Kidney epithelial cell (primary cell): ENCODE results near the gene YBEY. TPM values are rescaled to one million over a fixed set of nuclear protein-coding genes. Genes with fewer than 3 reads are reported as not detected.

Experiments
- DNase-seq: peaks from one replicate; pipeline ENCODE4 v3.0.0-alpha.2; 2010; ENCODE audit warnings: low read depth
- H3K27me3 ChIP-seq: 2 replicates; pipeline ENCODE4 v1.6.0; 2011; ENCODE audit warnings: low read length; ENCODE audit not compliant: control insufficient read depth, insufficient read depth
- H3K36me3 ChIP-seq: 2 replicates; pipeline ENCODE4 v1.5.1; 2011; ENCODE audit warnings: low read length; ENCODE audit not compliant: control insufficient read depth, insufficient read depth
- H3K4me3 ChIP-seq: 2 replicates; pipeline ENCODE4 v1.5.1; 2011; ENCODE audit warnings: low read depth, mild to moderate bottlenecking, control low read depth, low read length
- total RNA-seq: library from RNA; depleted of rRNA; stranded (reverse); fragments of >200 nt; gene quantifications from 2 replicates; pipeline ENCODE4 v1.2.3, GENCODE V29; 2015
- TF ChIP-seq, protein P1 (sequence below): IDR thresholded peaks from 2 replicates; pipeline ENCODE4 v1.5.1; 2011; ENCODE audit warnings: mild to moderate bottlenecking, moderate library complexity, low read length, control low read depth, inconsistent platforms; ENCODE audit not compliant: insufficient read depth, poor library complexity, severe bottlenecking

Gene YBEY
- total RNA-seq, 1 donor from 2014 or later = 23.7 TPM

GRCh38 chr21:46328151-46328550, 42.0 kb downstream of the YBEY start:
- no peak for DNase-seq
- TF ChIP-seq, protein P1, sequence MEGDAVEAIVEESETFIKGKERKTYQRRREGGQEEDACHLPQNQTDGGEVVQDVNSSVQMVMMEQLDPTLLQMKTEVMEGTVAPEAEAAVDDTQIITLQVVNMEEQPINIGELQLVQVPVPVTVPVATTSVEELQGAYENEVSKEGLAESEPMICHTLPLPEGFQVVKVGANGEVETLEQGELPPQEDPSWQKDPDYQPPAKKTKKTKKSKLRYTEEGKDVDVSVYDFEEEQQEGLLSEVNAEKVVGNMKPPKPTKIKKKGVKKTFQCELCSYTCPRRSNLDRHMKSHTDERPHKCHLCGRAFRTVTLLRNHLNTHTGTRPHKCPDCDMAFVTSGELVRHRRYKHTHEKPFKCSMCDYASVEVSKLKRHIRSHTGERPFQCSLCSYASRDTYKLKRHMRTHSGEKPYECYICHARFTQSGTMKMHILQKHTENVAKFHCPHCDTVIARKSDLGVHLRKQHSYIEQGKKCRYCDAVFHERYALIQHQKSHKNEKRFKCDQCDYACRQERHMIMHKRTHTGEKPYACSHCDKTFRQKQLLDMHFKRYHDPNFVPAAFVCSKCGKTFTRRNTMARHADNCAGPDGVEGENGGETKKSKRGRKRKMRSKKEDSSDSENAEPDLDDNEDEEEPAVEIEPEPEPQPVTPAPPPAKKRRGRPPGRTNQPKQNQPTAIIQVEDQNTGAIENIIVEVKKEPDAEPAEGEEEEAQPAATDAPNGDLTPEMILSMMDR = no peak
- Histone ChIP-seq H3K27me3 (no peaks in the 10 kb centered on the region), H3K36me3 (peaks cover 2% of the 10 kb centered on the region), H3K4me3 (no peak overlapping the region)

DNA sequence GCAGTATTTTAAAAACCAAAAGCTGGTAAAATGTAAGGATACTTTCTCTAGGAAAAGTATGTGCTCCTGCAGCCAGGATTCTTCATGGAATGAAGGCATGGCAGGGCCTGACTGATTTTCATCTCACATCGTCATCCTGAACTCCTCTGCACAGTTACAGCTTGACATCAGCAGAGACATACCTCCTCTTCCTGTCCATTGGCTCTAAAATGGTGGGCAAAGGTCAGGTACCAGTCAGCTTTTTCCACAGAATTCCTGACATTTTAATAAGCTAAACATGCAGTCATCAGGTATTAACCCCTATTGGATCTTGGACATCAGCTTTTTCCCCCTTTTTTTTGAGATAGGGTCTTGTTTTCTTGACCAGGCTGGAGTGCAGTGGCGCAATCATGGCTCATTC, 43.7 kb downstream of the YBEY start:
- no peak for DNase-seq
- TF ChIP-seq, protein P1 = no peak
- H3K36me3 ChIP-seq = peaks cover 2% of the 10 kb centered on the region
- no peaks in the 10 kb centered on the region for H3K27me3 ChIP-seq
- H3K4me3 ChIP-seq = no peak overlapping the region

DNA sequence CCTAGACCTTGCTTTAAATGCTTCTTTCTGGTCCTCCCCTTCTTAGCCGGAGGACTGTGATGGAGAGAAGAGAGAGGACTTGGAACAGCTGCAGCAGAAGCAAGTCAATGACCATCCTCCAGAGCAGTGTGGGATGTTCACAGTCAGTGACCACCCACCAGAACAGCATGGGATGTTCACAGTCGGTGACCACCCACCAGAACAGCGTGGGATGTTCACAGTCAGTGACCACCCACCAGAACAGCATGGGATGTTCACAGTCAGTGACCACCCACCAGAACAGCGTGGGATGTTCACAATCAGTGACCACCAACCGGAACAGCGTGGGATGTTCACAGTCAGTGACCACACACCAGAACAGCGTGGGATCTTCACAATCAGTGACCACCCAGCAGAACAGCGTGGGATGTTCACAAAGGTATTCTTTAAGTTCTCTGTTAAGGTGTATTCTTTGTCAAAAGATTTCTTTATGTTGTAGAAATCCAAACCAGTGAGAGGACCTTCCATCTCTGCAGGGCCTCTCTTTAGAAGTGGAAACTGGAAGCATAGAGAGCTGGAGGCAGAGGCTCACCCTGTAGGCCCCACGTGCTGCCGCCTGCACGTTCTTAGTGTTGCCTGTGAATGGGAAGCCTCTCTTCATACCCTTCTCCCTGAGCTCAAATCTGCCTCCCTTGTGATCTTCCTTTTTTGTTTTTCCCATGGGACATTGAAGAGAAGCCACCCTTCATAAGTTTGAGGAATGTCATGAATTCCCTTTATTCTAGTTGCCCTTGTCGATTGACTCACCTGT, 48.4 kb downstream of the YBEY start:
- Histone ChIP-seq H3K36me3 (peaks cover 3% of the 10 kb centered on the region), H3K27me3 (no peaks in the 10 kb centered on the region), H3K4me3 (no peak overlapping the region)
- TF ChIP-seq, protein P1 = no peak
- DNase-seq = no peak

DNA sequence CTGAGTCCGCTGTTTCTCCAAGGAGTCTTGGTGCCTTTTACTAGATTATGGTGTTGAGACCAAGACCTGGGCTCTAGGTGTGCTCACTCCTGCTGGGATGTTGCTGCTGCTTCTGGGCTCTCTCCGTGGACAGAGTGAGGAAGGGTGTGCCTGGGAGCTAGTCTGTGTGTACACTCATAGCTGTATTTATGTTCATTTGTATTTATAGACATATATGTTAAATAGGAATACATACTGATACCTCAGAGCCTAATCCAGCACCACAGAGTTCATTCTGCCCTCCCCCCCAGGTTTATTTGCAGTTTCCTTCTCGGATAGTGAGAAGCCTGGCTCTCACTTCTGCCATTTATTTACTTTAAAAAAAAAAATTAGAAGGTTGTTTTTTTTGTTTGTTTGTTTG, 50.5 kb downstream of the YBEY start:
- no peaks in the 10 kb centered on the region for H3K27me3 ChIP-seq
- TF ChIP-seq, protein P1 = no peak
- no peak overlapping the region for H3K4me3 ChIP-seq
- DNase-seq = no peak
- peaks cover 1% of the 10 kb centered on the region for H3K36me3 ChIP-seq

GRCh38 chr21:46340998-46341397, 54.9 kb downstream of the YBEY start:
- TF ChIP-seq, protein P1 = no peak
- H3K4me3 ChIP-seq = no peak overlapping the region
- DNase-seq = no peak
- no peaks in the 10 kb centered on the region for H3K27me3 ChIP-seq
- peaks cover 1% of the 10 kb centered on the region for H3K36me3 ChIP-seq
